GM19328 (cell line): ENCODE results near the gene MSANTD1.

Experiments used
- ATAC-seq: cut with Tn5 transposase; IDR thresholded peaks from one replicate; pipeline ENCODE4 v1.9.1; 2021; ENCODE audit warnings: mild to moderate bottlenecking, moderate library complexity; ENCODE audit not compliant: unreplicated experiment

MSANTD1 gene

GRCh38 chr4:3232001-3232400, 17.0 kb upstream of the MSANTD1 start:
- ATAC-seq, result no peak

GRCh38 chr4:3232871-3233271, 16.1 kb upstream of the MSANTD1 start:
- no peak for ATAC-seq

GRCh38 chr4:3233391-3234071, 15.4 kb upstream of the MSANTD1 start:
- ATAC-seq, result no peak

DNA sequence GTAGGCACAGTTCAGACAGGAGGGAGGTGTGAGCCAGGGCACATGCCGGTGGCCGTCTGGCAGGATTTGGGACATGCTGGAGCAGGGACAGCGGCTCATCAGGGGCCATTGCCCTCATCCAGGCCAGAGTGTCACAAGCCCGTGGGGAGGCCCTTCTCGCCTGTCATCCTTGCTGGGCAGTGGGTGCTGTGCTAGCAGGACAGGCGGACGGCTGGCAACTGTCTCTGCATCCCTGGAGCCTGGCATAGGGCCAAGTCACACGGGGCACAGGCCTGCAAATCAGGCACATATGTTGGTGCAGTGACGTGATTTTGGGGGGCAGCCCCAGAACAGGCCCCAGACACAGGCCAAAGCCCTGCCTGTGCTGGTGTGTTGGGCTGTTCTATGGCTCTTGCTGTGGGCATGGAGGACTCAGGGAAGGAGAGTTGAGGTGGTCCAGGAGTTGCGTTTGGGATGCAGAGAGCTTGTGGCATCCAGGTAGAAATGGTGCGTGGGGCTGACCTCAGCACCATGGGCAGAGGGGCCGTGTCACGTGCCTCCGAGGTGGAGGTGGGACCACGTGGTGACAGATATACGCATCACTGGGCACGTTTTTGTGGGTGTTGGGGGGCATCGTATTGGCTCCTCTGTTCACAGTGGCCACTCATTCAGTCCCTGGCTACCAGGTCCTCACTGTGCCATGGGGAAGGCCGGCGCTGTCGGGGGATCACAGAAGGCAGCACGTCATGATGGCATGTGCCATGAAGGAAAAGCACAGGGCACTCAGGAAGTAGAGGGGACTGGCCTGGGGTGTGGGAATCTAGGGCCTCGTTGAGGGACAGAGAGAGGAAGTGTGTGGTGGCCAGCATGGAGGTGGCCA, 14.6 kb upstream of the MSANTD1 start:
- no peak for ATAC-seq

- no peak for ATAC-seq
These were observed 14.0 kb upstream of the MSANTD1 start for GRCh38 chr4:3235030-3235345.

- no peak for ATAC-seq
These were observed 13.4 kb upstream of the MSANTD1 start for GRCh38 chr4:3235581-3235980.

DNA sequence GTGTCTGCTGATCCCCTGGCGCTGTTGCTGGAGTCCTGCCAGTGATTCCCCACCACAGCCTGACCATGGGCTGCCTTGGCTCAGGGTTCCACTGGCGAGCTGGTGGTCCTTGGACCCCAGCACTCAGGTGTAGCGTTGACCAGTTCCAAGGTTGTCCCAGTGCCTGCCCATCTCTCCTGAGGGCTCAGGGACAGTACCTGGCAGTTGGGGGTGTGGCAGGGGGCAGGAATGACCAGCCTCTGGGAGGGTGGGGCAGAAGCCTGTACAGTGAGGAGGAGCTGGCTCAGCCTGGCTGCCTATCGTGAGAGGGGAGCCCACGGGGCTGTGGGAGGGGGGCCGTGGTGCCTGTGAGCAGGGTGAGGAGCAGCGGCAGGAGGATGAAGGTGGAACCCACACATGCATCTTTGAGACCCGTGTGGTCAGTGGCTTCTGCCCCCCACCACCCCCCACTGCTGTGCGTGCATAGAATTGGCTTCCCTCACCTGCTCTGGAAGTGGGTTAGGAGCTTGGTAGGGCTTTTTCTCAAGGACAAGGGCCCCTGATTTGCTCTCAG, 12.6 kb upstream of the MSANTD1 start:
- ATAC-seq, result no peak

DNA sequence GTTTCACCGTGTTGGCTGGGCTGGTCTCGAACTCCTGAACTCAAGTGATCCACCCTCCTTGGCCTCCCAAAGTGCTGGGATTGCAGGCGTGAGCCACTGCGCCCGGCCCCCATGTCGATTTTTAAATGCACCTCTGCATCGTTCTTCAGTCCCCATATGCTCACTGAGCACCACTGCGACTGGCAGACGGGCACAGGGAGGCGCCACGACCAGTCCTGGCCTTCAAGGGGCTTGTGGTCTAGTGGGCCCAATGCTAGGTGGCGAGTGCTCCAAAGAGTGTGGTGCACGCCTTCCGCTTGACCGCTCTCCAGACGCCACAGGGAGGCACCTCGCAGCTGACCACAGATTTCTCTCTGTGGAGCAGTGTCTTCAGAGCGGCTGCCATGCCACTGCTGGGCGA, 11.7 kb upstream of the MSANTD1 start:
- no peak for ATAC-seq

DNA sequence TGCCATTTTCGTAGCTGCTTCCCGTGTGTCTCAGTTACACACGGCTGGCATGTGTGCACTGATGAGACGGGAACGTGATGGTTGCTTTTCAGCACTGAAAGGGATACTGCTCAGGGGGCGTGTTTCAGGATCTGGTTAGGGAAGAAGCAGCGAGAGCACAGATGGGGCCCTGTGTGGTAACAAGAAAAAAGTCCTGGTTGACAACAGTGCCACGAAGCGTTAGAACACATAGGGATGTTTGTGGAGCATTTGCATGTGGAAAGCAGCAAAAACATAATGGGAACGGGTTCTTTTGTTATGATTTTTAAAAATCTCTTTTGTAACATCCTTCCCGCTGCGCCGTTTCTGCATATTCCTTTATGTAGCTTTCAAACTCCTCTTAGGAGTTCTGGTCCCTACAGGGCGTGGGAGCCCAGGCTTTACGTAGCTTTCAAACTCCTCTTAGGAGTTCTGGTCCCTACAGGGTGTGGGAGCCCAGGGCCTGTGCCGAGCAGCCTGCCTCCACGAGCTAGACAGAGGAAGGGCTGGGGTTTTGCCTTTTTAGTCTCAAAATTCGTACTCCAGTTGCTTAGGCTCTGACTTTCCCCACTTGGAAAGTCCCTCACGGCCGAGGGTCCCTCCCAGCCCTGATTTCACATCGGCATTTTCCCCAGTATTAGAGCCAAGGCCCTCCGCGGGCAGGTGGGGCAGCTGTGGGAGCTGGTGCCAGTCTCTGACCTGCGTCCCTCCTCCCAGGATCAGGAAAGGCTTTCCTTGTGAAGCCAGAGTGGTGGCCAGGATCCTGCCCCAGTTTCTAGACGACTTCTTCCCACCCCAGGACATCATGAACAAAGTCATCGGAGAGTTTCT, 11.0 kb upstream of the MSANTD1 start:
- ATAC-seq, result no peak

- ATAC-seq, result no peak
These were observed 10.2 kb upstream of the MSANTD1 start for GRCh38 chr4:3238721-3239120.

- ATAC-seq, result no peak
These were observed 9.7 kb upstream of the MSANTD1 start for GRCh38 chr4:3239303-3239702.

DNA sequence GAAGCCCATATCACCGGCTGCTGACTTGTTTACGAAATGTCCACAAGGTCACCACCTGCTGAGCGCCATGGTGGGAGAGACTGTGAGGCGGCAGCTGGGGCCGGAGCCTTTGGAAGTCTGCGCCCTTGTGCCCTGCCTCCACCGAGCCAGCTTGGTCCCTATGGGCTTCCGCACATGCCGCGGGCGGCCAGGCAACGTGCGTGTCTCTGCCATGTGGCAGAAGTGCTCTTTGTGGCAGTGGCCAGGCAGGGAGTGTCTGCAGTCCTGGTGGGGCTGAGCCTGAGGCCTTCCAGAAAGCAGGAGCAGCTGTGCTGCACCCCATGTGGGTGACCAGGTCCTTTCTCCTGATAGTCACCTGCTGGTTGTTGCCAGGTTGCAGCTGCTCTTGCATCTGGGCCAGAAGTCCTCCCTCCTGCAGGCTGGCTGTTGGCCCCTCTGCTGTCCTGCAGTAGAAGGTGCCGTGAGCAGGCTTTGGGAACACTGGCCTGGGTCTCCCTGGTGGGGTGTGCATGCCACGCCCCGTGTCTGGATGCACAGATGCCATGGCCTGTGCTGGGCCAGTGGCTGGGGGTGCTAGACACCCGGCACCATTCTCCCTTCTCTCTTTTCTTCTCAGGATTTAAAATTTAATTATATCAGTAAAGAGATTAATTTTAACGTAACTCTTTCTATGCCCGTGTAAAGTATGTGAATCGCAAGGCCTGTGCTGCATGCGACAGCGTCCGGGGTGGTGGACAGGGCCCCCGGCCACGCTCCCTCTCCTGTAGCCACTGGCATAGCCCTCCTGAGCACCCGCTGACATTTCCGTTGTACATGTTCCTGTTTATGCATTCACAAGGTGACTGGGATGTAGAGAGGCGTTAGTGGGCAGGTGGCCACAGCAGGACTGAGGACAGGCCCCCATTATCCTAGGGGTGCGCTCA, 8.7 kb upstream of the MSANTD1 start:
- ATAC-seq, result no peak

DNA sequence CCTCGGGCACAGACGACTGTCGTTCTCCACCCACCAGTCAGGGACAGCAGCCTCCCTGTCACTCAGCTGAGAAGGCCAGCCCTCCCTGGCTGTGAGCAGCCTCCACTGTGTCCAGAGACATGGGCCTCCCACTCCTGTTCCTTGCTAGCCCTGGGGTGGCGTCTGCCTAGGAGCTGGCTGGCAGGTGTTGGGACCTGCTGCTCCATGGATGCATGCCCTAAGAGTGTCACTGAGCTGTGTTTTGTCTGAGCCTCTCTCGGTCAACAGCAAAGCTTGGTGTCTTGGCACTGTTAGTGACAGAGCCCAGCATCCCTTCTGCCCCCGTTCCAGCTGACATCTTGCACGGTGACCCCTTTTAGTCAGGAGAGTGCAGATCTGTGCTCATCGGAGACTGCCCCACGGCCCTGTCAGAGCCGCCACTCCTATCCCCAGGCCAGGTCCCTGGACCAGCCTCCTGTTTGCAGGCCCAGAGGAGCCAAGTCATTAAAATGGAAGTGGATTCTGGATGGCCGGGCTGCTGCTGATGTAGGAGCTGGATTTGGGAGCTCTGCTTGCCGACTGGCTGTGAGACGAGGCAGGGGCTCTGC, 7.9 kb upstream of the MSANTD1 start:
- no peak for ATAC-seq

- no peak for ATAC-seq
These were observed 6.9 kb upstream of the MSANTD1 start for GRCh38 chr4:3241898-3242524.

GRCh38 chr4:3243136-3243780, 5.7 kb upstream of the MSANTD1 start:
- ATAC-seq, result no peak

DNA sequence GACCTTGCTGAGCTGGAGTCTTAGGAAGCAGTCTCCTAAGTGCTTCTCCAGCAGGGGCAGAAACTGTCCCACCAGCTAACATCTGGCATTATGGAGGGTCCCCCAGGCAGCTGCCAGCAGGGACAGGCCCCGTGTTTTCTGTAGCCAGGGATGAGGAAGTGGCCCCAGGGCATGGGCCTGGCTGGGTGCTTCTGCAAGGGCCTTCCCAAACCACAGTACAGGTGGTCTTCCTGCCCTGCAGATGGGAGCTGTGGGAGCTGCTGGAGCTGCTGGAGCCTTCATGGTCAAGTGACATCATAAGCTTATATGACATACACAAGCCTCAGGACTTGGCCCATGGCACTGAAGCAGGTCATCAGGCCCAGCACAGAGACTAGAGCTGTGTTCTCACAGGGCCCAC, 5.0 kb upstream of the MSANTD1 start:
- ATAC-seq, result no peak

GRCh38 chr4:3244747-3245146, 4.2 kb upstream of the MSANTD1 start:
- ATAC-seq, result no peak

DNA sequence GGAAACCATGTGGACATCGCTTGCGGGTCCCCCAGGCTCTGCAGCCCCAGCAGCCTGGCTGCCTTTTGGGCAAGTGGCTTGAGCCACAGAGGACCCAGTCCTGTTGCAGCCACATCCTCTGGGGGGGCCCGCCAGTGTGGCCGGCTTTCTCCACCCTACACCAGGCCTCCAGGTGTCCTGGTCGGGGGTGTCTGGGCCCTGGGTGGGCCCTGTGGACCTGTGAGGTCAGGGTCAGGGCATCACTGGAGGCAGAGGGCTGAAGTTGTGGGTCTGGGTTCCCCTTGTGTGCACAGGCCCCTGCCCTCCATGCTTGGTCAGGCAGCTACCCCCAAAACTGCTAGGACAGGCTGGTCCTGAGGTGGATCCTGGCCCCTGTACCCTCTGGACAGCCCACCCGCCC, 3.3 kb upstream of the MSANTD1 start:
- ATAC-seq, result no peak
